Globus pallidus (tissue), 1 donor: ENCODE data around the gene TMTC2.
"Not testable (repeated sequence)": the region's sequence is repeated elsewhere in the genome, so short reads cannot be mapped to it uniquely, and the experiment has no call there.

ENCODE experiments used
- DNase-seq: peaks from one replicate; pipeline ENCODE4 v3.0.0-alpha.2; 2015; ENCODE audit warnings: low spot score

The TMTC2 gene

DNA sequence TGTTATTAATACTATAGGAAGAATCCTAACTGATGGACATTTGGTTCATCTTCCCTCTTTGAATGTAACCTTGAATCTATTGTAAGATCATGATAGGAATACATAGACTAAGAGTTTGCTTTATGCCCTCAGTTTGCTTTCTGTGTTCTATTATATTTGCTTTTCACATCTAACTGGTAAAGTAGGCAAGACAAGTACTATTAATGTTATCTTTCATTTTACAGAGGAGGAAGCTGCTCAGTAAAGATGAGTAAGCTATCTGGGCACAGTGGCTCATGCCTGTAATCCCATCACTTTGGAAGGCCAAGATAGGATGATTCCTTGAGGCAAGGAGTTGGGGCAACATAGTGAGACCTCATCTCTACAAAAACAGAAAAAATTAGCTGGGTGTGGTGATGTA is 103.0 kb downstream of the TMTC2 start:
- no peak for DNase-seq

GRCh38 chr12:82793751-82794281 is 107.1 kb downstream of the TMTC2 start:
- no peak for DNase-seq

- no peak for DNase-seq
Observed at GRCh38 chr12:82797480-82797879, 110.8 kb downstream of the TMTC2 start.

DNA sequence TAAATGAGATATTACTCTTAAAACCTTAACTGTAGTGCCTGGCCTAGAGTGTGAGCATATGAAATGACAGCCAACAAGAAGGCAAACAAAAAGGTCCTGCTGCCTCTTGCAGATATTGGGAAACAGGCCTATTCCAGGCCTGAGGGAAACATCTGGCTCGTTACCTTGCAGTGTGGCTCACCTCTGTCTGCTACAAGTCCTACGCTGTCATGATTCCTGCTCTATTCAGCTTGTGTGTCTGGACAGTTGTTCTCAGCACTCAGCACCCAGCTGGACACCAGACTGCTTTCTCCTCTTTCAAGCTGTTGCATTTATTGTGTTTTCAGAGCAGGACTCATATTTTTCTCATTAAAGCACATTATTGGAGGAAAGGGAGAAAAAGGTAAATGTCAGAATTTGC is 113.5 kb downstream of the TMTC2 start:
- no peak for DNase-seq

DNA sequence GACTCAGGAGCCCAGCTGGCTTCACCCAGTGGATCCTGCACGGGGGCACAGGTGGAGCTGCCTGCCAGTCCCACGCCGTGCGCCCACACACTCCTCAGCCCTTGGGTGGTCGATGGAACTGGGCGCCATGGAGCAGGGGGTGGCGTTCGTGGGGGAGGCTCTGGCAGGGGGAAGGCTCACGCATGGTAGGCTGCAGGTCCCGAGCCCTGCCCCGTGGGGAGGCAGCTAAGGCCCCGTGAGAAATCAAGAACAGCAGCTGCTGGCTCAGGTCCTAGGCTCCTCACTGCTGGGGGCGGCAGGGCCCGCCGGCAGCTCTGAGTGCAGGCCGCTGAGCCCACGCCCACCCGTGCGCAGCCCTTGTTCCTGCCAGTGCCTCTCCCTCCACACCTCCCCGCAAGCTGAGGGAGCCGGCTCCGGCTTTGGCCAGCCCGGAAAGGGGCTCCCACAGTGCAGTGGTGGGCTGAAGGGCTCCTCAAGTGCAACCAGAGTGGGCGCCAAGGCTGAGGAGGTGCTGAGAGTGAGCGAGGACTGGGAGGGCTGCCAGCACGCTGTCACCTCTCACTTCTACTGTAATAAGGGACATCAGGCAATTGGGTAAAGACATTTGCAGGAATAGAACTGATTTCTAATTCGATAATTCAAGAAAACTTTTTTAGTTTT is 115.4 kb downstream of the TMTC2 start:
- no peak for DNase-seq

DNA sequence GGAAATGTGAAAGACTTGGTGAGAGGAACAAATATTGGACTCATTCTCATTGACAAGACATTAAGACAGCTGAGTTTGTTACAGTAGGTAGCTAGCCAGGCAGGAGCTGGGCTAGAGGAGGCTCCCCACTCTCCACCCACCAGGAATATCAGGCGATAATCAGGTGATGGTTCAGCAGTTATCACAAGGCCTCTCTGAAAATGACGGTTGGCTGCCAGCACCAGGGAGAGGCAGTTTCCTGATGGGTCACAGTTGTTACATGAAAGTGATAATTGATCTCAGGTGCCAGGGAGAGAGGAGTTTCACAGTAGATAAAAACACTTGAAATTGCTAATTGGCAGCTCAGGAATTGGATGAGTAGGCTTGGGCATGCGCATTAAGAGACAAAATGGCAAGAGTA is 116.5 kb downstream of the TMTC2 start:
- no peak for DNase-seq

GRCh38 chr12:82804601-82805000 is 117.9 kb downstream of the TMTC2 start:
- no peak for DNase-seq

GRCh38 chr12:82805004-82805403 is 118.3 kb downstream of the TMTC2 start:
- DNase-seq, result not testable (repeated sequence)

- no peak for DNase-seq
Observed at GRCh38 chr12:82805812-82806497, 119.2 kb downstream of the TMTC2 start.

GRCh38 chr12:82807132-82807737 is 120.5 kb downstream of the TMTC2 start:
- DNase-seq, result no peak

DNA sequence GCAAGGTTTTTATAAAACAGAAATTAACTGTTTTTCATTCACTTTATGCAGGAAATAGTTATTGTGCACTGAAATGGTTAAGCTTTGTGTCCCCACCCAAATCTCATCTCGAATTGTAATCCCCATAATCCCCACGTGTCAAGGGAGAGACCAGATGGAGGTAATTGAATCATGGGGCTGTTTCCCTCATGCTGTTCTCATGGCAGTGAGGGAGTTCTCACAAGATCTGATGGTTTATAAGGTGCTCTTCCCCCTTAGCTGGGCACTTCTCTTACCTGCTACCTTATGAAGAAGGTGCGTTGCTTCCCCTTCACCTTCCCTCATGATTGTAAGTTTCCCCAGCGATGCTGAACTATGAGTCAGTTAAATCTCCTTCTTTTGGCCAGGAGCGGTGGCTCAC is 123.9 kb downstream of the TMTC2 start:
- DNase-seq, result no peak

- peak; percentile 89 for DNase-seq
Observed at GRCh38 chr12:82817368-82817767, 130.7 kb downstream of the TMTC2 start.

GRCh38 chr12:82818271-82819035 is 131.7 kb downstream of the TMTC2 start:
- no peak for DNase-seq

DNA sequence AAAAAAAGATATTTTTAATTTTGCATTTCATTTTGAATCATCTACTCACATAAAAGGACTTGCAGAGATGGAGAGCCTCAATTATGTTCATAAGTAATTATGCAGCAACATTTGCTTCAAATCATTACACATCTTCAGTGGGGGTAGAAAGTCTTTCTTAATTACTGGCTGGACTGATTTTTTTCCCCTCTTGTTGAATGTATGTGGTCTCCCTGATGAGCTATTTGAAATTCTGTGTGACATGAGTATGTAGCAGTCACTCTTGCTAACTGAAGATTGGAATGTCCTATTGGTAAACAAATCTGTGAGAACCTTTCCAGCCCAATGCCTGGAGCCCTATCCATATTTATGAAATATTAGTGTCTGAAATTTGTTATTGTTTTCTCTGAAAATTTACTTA is 139.8 kb downstream of the TMTC2 start:
- DNase-seq, result no peak

GRCh38 chr12:82832096-82832495 is 145.4 kb downstream of the TMTC2 start:
- no peak for DNase-seq

DNA sequence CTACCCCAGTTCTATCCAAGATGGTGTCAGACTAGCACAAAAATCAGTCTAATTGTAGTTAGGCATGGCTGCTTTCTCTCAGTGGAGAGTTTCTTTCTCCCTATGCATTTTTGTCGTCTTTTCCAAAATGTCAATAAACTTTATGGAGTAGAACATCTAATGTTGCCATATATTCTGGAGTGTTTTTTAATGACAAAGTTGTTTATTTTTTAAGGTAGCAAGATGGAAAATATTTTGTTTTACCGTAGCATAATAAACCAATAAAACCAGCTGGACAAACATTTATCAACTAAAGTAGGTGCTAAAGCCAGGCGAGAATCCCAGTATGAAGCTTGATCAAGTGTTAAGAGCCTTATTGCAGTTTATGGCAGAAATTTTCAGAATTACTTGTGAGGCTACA is 146.3 kb downstream of the TMTC2 start:
- DNase-seq, result no peak

DNA sequence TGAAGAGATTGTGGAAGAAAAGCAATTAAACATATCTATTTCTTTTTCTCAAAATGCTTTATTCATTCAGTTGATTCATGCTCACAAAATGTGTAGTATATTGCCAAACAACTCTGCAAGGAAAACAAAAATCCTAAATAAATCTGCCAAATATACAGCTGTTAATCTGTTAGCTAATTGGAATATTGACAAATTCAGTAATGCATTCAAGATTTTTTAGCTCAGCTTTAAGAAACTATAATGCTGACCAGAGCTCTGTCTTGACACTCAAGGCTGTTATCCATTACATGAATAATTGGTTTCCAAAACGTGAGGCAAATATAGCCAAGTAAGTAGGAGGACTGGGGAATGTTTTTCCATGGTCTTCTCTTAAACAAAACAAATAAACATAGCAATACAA is 146.8 kb downstream of the TMTC2 start:
- DNase-seq, result no peak

GRCh38 chr12:82835217-82835616 is 148.5 kb downstream of the TMTC2 start:
- DNase-seq, result no peak

DNA sequence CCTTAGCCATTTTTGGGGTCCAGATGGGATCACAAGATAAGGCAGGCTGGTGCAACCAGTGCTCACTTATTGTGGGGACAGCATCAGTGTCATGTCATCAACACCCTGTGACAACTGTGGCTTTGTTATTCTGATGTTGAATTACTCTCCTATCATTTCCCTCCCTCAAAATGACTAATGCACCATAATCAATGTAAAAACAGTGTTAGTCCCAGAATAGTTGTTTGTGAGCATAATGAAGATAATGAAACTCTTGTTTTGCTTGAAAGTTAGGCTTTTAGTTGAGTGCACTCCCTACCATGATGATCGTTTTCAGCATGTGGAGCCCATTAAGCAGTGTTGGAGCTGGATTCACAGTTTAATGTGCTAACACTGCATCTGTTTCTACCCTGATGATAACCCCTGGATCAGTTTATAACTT is 151.4 kb downstream of the TMTC2 start:
- peak; percentile 96 for DNase-seq

DNA sequence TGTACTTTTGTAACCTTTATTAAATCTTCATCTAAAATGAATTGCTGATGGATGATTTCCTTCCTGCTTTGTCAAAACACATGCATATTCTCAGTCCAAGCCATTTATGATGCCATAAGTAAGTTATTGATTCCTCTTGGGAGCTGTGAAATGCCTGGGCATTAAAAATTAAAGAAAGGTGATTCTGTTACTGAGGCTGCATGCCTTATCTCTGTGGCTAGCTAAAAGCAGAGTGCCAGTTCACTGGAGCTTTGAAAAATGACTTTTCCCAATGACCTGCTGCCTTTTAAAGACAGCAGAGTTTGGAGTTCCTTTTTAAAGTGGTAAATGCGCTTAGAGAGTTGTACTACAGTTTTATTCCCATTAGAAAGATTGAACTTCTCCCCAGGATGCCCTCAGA is 152.1 kb downstream of the TMTC2 start:
- no peak for DNase-seq

DNA sequence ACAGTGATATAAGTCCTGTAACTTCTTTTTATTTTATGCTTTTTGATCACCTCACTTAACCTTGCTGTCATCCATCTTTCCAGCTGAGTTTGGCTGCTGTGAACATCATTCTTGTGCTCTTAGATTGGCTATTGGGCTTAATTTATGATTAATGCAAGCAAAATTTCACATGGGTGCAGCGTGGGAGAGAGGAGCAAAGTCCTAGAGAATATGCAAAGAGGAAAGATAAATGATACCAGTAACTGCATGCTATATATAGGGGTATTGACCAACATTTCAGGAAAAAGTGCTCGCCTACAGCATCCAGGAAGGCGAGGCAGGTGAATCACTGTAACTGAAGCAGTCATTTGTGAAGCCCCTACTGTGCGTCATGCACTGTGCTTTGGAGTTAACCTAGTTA is 153.1 kb downstream of the TMTC2 start:
- no peak for DNase-seq

DNA sequence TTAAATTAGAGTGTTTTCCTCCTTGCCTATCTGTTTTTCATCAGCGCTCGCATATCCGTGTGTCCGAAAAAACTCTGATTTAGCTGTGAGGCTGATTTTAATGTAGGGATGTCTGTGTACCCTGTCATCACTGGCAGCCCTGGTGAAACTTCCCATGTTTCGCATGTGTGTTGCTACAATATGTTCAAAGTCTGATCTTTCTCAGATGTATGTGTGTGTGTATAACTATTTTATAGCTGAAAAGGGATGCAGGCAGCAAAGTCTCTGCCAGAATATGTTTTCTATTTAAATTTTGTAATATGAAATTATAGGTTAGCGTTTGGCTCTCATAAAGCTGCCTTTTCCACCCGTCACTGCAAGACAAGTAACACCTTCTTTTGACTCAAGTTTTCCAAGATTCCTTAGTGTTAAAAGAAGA is 154.8 kb downstream of the TMTC2 start:
- DNase-seq, result no peak
